CD4-positive, alpha-beta T cell treated with Interleukin-2 at 100 ng/mL for 4 hours (primary cell): ENCODE data around the gene SLC9A6.
"Not testable (repeated sequence)": the region's sequence is repeated elsewhere in the genome, so short reads cannot be mapped to it uniquely, and the experiment has no call there.

Experiments used
- DNase-seq: peaks from one replicate; pipeline ENCODE4 v3.0.0-alpha.2; 2020; ENCODE audit warnings: low spot score

SLC9A6 gene

GRCh38 chrX:136064661-136065043 lies 79.4 kb downstream of the SLC9A6 start:
- DNase-seq, result no peak

GRCh38 chrX:136065044-136065671 lies 79.9 kb downstream of the SLC9A6 start:
- DNase-seq, result peak; percentile 3

- no peak for DNase-seq
These were observed 81.9 kb downstream of the SLC9A6 start for GRCh38 chrX:136067097-136067496.

- DNase-seq, result no peak
These were observed 82.7 kb downstream of the SLC9A6 start for GRCh38 chrX:136067966-136068365.

GRCh38 chrX:136076942-136077341 lies 91.7 kb downstream of the SLC9A6 start:
- DNase-seq, result no peak

GRCh38 chrX:136080766-136081165 lies 95.5 kb downstream of the SLC9A6 start:
- no peak for DNase-seq

GRCh38 chrX:136086521-136086920 lies 101.3 kb downstream of the SLC9A6 start:
- no peak for DNase-seq

GRCh38 chrX:136091898-136092297 lies 106.7 kb downstream of the SLC9A6 start:
- not testable (repeated sequence) for DNase-seq

- no peak for DNase-seq
These were observed 109.7 kb downstream of the SLC9A6 start for GRCh38 chrX:136094962-136095361.
